IMR-90 (cell line): ENCODE results near the gene IQCK. TPM values are rescaled to one million over a fixed set of nuclear protein-coding genes. Genes with fewer than 3 reads are reported as not detected.

Source experiments
- ATAC-seq: fragments of 200-7000 bp; cut with Tn5 transposase; 2 replicates; pipeline ENCODE4 v1.9.1; 2020; ENCODE audit warnings: low read depth, mild to moderate bottlenecking, moderate library complexity
- BruUV-seq: library from RNA; stranded (reverse); fragments of 400-500 nt; replicated peaks from 2 replicates; lab custom pipeline; 2021; lab: Mats Ljungman, UMichigan
- CTCF ChIA-PET: fragments of 300-600 bp; formaldehyde crosslinking; extraction: SDS; loops from one replicate; lab custom pipeline; 2021; ENCODE audit warnings: antibody characterized with exemption; lab: Yijun Ruan, JAX
- POLR2A ChIA-PET: fragments of 300-600 bp; sonication (Branson Sonifier 250); formaldehyde crosslinking; loops from one replicate; lab custom pipeline; 2022; ENCODE audit warnings: antibody characterized with exemption; ENCODE audit not compliant: unreplicated experiment; lab: Charles Lee
- DNase-seq: peaks from one replicate; pipeline ENCODE4 v3.0.0; 2013
- H2AFZ ChIP-seq: replicated peaks from 2 replicates; pipeline ENCODE3; 2013; ENCODE audit warnings: low read length, mild to moderate bottlenecking; ENCODE audit not compliant: poor library complexity
- H2AK5ac ChIP-seq: 2 replicates; pipeline ENCODE4 v1.6.1; 2013; ENCODE audit warnings: low read depth, low read length, inconsistent platforms
- H2AK9ac ChIP-seq: replicated peaks from 2 replicates; pipeline ENCODE3; 2013; ENCODE audit warnings: mild to moderate bottlenecking, low read depth, low read length, moderate library complexity; ENCODE audit not compliant: poor library complexity
- H2BK120ac ChIP-seq: 2 replicates; pipeline ENCODE4 v1.6.1; 2013; ENCODE audit warnings: low read depth, low read length, inconsistent platforms
- H2BK15ac ChIP-seq: 3 replicates; pipeline ENCODE4 v1.6.1; 2013; ENCODE audit warnings: low read depth, low read length, inconsistent platforms
- H2BK20ac ChIP-seq: 2 replicates; pipeline ENCODE4 v1.6.1; 2013; ENCODE audit warnings: low read depth, mild to moderate bottlenecking, inconsistent platforms, low read length, moderate library complexity
- H2BK5ac ChIP-seq: 2 replicates; pipeline ENCODE4 v1.6.1; 2013; ENCODE audit warnings: mild to moderate bottlenecking, low read depth, low read length, inconsistent platforms; ENCODE audit not compliant: poor library complexity, severe bottlenecking
- H3K14ac ChIP-seq: replicated peaks from 2 replicates; pipeline ENCODE4 v1.6.1; 2013; ENCODE audit warnings: low read depth, low read length, inconsistent platforms
- H3K18ac ChIP-seq: 2 replicates; pipeline ENCODE4 v1.6.1; 2013; ENCODE audit warnings: low read depth, low read length, control low read depth
- H3K23ac ChIP-seq: 2 replicates; pipeline ENCODE4 v1.6.1; 2013; ENCODE audit warnings: low read depth, low read length, inconsistent platforms
- H3K27ac ChIP-seq: 2 replicates; pipeline ENCODE4 v1.5.1; 2013; ENCODE audit warnings: mild to moderate bottlenecking, control low read depth, low read length; ENCODE audit not compliant: insufficient read depth
- H3K27me3 ChIP-seq: 2 replicates; pipeline ENCODE4 v1.6.1; 2013; ENCODE audit warnings: low read length; ENCODE audit not compliant: control insufficient read depth, insufficient read depth
- H3K36me3 ChIP-seq: 2 replicates; pipeline ENCODE4 v1.6.1; 2013; ENCODE audit warnings: low read length, mixed read lengths; ENCODE audit not compliant: control insufficient read depth, insufficient read depth
- H3K4ac ChIP-seq: 2 replicates; pipeline ENCODE4 v1.6.1; 2013; ENCODE audit warnings: low read depth, low read length, inconsistent platforms
- H3K4me1 ChIP-seq: 2 replicates; pipeline ENCODE4 v1.6.1; 2013; ENCODE audit warnings: low read length, mixed read lengths; ENCODE audit not compliant: control insufficient read depth, insufficient read depth
- H3K4me2 ChIP-seq: 2 replicates; pipeline ENCODE4 v1.6.1; 2013; ENCODE audit warnings: low read depth, mild to moderate bottlenecking, control low read depth, low read length, moderate library complexity
- H3K4me3 ChIP-seq: 2 replicates; pipeline ENCODE4 v1.5.1; 2013; ENCODE audit warnings: low read depth, mild to moderate bottlenecking, control low read depth, low read length, moderate library complexity; ENCODE audit not compliant: insufficient read depth
- H3K56ac ChIP-seq: 2 replicates; pipeline ENCODE4 v1.6.1; 2013; ENCODE audit warnings: low read length, inconsistent platforms; ENCODE audit not compliant: insufficient read depth; ENCODE audit errors: extremely low read depth
- H3K79me1 ChIP-seq, 2 experiments: 2 replicates each; pipeline ENCODE4 v1.6.1; 2013; ENCODE audit warnings: low read length in 2 of 2, inconsistent platforms in 1 of 2, low read depth in 1 of 2
- H3K9ac ChIP-seq: 2 replicates; pipeline ENCODE4 v1.6.1; 2013; ENCODE audit warnings: low read depth, low read length, control low read depth
- H3K9me1 ChIP-seq: 2 replicates; pipeline ENCODE4 v1.6.1; 2013; ENCODE audit warnings: low read length, inconsistent platforms; ENCODE audit not compliant: insufficient read depth
- H3K9me3 ChIP-seq: 2 replicates; pipeline ENCODE4 v1.6.1; 2013; ENCODE audit warnings: low read length; ENCODE audit not compliant: control insufficient read depth, insufficient read depth
- H4K20me1 ChIP-seq: 2 replicates; pipeline ENCODE4 v1.6.1; 2013; ENCODE audit warnings: low read length, inconsistent platforms; ENCODE audit not compliant: insufficient read depth
- H4K5ac ChIP-seq: 2 replicates; pipeline ENCODE4 v1.6.1; 2013; ENCODE audit warnings: mild to moderate bottlenecking, low read depth, low read length, control low read depth
- H4K8ac ChIP-seq, 2 experiments: 2 replicates each; pipeline ENCODE4 v1.6.1; 2013; ENCODE audit warnings: low read depth in 2 of 2, low read length in 2 of 2, control low read depth in 1 of 2, inconsistent platforms in 1 of 2
- H4K91ac ChIP-seq: 2 replicates; pipeline ENCODE4 v1.6.1; 2013; ENCODE audit warnings: low read depth, low read length, inconsistent platforms; ENCODE audit not compliant: insufficient read depth
- BHLHE40 ChIP-seq: fragments of 150-350 bp; IDR thresholded peaks from 2 replicates; pipeline ENCODE4 v1.6.1; 2016; ENCODE audit warnings: mild to moderate bottlenecking, low read depth, low read length
- CHD1 ChIP-seq: IDR thresholded peaks from 2 replicates; pipeline ENCODE4 v1.6.1; 2012; ENCODE audit warnings: low read depth, low read length, improper control_type of control experiment
- MAFK ChIP-seq: IDR thresholded peaks from 2 replicates; pipeline ENCODE4 v1.6.1; 2012; ENCODE audit warnings: low read depth, low read length, improper control_type of control experiment
- RCOR1 ChIP-seq: IDR thresholded peaks from 2 replicates; pipeline ENCODE4 v1.6.1; 2012; ENCODE audit warnings: mild to moderate bottlenecking, low read length, improper control_type of control experiment; ENCODE audit not compliant: insufficient replicate concordance
- SMC3 ChIP-seq: fragments of 150-350 bp; IDR thresholded peaks from 2 replicates; pipeline ENCODE4 v1.6.1; 2016; ENCODE audit warnings: low read depth, mild to moderate bottlenecking, antibody characterized with exemption, low read length, moderate library complexity
- WGBS, 2 experiments: methylation state at CpG; one replicate each; pipeline versions ENCODE4 v1.1.5 to v1.1.7; 2013; ENCODE audit warnings: missing lambda C conversion rate in 2 of 2; ENCODE audit not compliant: insufficient read length in 1 of 2; ENCODE audit errors: extremely low coverage in 2 of 2; 5-methylcytosine and 5-hydroxymethylcytosine counted together
- dilution Hi-C: fragments of 300-500 bp; cut with HindIII; formaldehyde crosslinking; loops from one replicate; pipeline ENCODE4 v1.14.3; 2018; ENCODE audit warnings: low sequenced_read_pairs; ENCODE audit not compliant: unreplicated experiment
- in situ Hi-C: fragments of 300-500 bp; cut with MboI; formaldehyde crosslinking; loops from 3 replicates; pipeline ENCODE4 v1.14.3; 2019; ENCODE audit warnings: low sequenced_read_pairs, inconsistent platforms, mixed read lengths
- intact Hi-C: fragments of 100-400 bp; cut with micrococcal nuclease; formaldehyde crosslinking; loops from 2 replicates; pipeline ENCODE4 v1.10.0; 2022
- polyA plus RNA-seq, 3 experiments: library from polyadenylated mRNA; depleted of rRNA; stranded (reverse); fragments of >200 nt; gene quantifications; 2 replicates each; pipeline ENCODE4 v1.2.3, GENCODE V29; 2012; ENCODE audit warnings: low replicate concordance in 1 of 3
- total RNA-seq: library from RNA; depleted of rRNA; stranded (reverse); fragments of >200 nt; gene quantifications from 2 replicates; pipeline ENCODE4 v1.2.3, GENCODE V29; 2012
- TF ChIP-seq, protein P1 (sequence below): fragments of 150-350 bp; IDR thresholded peaks from 2 replicates; pipeline ENCODE4 v1.6.1; 2016; ENCODE audit warnings: low read depth, mild to moderate bottlenecking, low read length, moderate library complexity, borderline replicate concordance

The IQCK gene
- total and polyA plus RNA-seq, 2 of the 4 experiments (the other 2 are of a cell fraction): 4.1 to 5.4 TPM

DNA sequence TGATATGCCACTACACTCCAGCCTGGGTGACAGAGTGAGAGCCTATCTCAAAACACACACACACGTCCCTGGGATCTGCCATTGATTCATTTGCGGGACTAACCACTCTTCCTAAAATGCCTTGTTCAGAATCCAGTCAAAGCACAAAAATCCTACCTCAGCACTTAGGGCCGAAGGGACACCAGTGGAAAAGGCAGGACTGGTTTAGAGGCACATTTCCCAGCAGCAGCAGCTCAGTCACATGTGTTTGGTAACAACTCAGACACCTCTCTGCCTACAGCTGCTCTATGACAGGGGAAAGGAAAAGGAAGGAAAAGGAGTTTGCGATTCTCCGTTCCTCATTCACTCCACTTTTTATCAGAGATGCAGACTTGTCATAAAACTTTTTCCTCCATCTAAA is 12.2 kb upstream of the IQCK start:
- H2AFZ ChIP-seq: no peak overlapping the region

More for the DNA sequence above, 12.2 kb upstream of the IQCK start:
- dilution Hi-C loops (no loop called here), in situ Hi-C loops (loop anchor here (25.0 kb wide), 1 partner anchor 594 kb away; the partner anchor contains the start of gene ITPRIPL2), intact Hi-C loops (no loop called here)
- H2AK5ac ChIP-seq: peak overlapping the region; percentile 52; the same call in 1 of the 2 replicates
- DNase-seq: no peak
- H3K9me1 ChIP-seq: peaks cover 8% of the 10 kb centered on the region
- no TSS peak for BruUV-seq
- H2BK120ac ChIP-seq: no peak overlapping the region
- no peak overlapping the region for H3K4ac ChIP-seq
- peaks cover 6% of the 10 kb centered on the region for H3K4me1 ChIP-seq
- no peak overlapping the region for H2BK20ac ChIP-seq
- H3K27ac ChIP-seq: no peak overlapping the region
- no peak for TF ChIP-seq SMC3
- TF ChIP-seq BHLHE40: no peak
- TF ChIP-seq, protein P1, sequence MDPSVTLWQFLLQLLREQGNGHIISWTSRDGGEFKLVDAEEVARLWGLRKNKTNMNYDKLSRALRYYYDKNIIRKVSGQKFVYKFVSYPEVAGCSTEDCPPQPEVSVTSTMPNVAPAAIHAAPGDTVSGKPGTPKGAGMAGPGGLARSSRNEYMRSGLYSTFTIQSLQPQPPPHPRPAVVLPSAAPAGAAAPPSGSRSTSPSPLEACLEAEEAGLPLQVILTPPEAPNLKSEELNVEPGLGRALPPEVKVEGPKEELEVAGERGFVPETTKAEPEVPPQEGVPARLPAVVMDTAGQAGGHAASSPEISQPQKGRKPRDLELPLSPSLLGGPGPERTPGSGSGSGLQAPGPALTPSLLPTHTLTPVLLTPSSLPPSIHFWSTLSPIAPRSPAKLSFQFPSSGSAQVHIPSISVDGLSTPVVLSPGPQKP: no peak
- TF ChIP-seq MAFK: no peak
- TF ChIP-seq RCOR1: no peak
- no peak for TF ChIP-seq CHD1
- no peaks in the 10 kb centered on the region for H3K27me3 ChIP-seq
- no peak for ATAC-seq
- H3K4me3 ChIP-seq: no peak overlapping the region
- H3K56ac ChIP-seq: no peak overlapping the region
- no peak overlapping the region for H3K23ac ChIP-seq
- no peak overlapping the region; a peak in 1 of 4 replicates for H4K8ac ChIP-seq
- no peak overlapping the region for H3K4me2 ChIP-seq
- no peak overlapping the region for H3K18ac ChIP-seq
- H3K36me3 ChIP-seq: peaks cover 52% of the 10 kb centered on the region
- H2AK9ac ChIP-seq: no peak overlapping the region
- POLR2A ChIA-PET: no interaction called here
- H4K5ac ChIP-seq: no peak overlapping the region
- no peak overlapping the region for H3K14ac ChIP-seq
- no peaks in the 10 kb centered on the region for H4K20me1 ChIP-seq
- peaks cover 18 to 54% of the 10 kb centered on the region in 2 experiments; a peak in 3 of 4 replicates for H3K79me1 ChIP-seq
- no peak overlapping the region for H3K9ac ChIP-seq
- CTCF ChIA-PET: no interaction called here
- H3K9me3 ChIP-seq: no peaks in the 10 kb centered on the region
- 90% methylated on average over 2 of the region's 5 CpGs; no CpG with 5 or more reads in 1 of the 2 experiments for WGBS, 2 experiments
- H2BK15ac ChIP-seq: no peak overlapping the region
- H4K91ac ChIP-seq: no peak overlapping the region
- H2BK5ac ChIP-seq: peak overlapping the region; percentile 8
